ENCODE results near the gene C2. TPM values are rescaled to one million over a fixed set of nuclear protein-coding genes. Genes with fewer than 3 reads are reported as not detected.
A peak's percentile ranks its signal among the peaks of the same experiment; 100 is the strongest.

C2 gene
- total and polyA plus RNA-seq, 12 donors: 4.6 to 107 (median 36.2) TPM

- Histone ChIP-seq H3K27ac (peak within 1 kb of the TSS; percentile 58 to 94 (median 90)), H3K27me3 (no peaks in the 10 kb centered on the region), H3K9me3 (replicated peaks in 1 of 3) (no peaks in the 10 kb centered on the region), H3K4me3 (peak within 1 kb of the TSS in 1 of 4 donors; percentile 30), H3K36me3 (replicated peaks in 1 of 2) (no peaks in the 10 kb centered on the region), H3K4me1 (replicated peaks in 1 of 2) (peaks cover 12 to 15% of the 10 kb centered on the region in 2 donors)
- peak; percentile 81 to 95 (median 94) for DNase-seq
- peak in 1 of 2 donors; percentile 34 for TF ChIP-seq POLR2A (IDR thresholded peaks at IDR 0.05)
- no peak for TF ChIP-seq CTCF (IDR thresholded peaks at IDR 0.05)
- WGBS, 4 donors: 42 to 55% (median 53%) methylated on average over 9 to 11 of the region's 11 CpGs
- intact Hi-C loops (cut with DNase I): no loop called here
Measured at GRCh38 chr6:31945507-31946369, 18.2 kb downstream of the C2 start, which contains the start of gene CFB. CFB (plus strand) TSS chr6:31946095; CDS start chr6:31946222, 127 bp downstream.

- Histone ChIP-seq H3K27ac (peak overlapping the region in 4 of 5 donors; percentile 58 to 94 (median 88)), H3K4me1 (replicated peaks in 1 of 2) (peaks cover 12 to 15% of the 10 kb centered on the region in 2 donors), H3K4me3 (peak overlapping the region in 1 of 4 donors; percentile 30), H3K36me3 (replicated peaks in 1 of 2) (peaks cover 0 to 4% of the 10 kb centered on the region in 2 donors), H3K27me3 (no peaks in the 10 kb centered on the region), H3K9me3 (replicated peaks in 1 of 3) (no peaks in the 10 kb centered on the region)
- TF ChIP-seq CTCF (IDR thresholded peaks at IDR 0.05) (no peak), POLR2A (IDR thresholded peaks at IDR 0.05) (no peak)
- 78 to 88% (median 83%) methylated on average over 11 of the region's 11 CpGs for WGBS, 4 donors
- intact Hi-C loops (cut with DNase I): no loop called here
- no peak for DNase-seq
Measured at GRCh38 chr6:31946370-31946885, 18.9 kb downstream of the C2 start.

- H3K27ac ChIP-seq: peak overlapping the region in 1 of 5 donors; percentile 94
- intact Hi-C loops (cut with DNase I): no loop called here
- no peak for DNase-seq
- peaks cover 12 to 15% of the 10 kb centered on the region in 2 donors for H3K4me1 ChIP-seq (replicated peaks in 1 of 2)
- peaks cover 0 to 12% of the 10 kb centered on the region in 2 donors for H3K36me3 ChIP-seq (replicated peaks in 1 of 2)
- no peak overlapping the region for H3K4me3 ChIP-seq
- TF ChIP-seq CTCF (IDR thresholded peaks at IDR 0.05) (no peak), POLR2A (IDR thresholded peaks at IDR 0.05) (no peak)
- H3K27me3 ChIP-seq: no peaks in the 10 kb centered on the region
- WGBS, 4 donors: 75 to 86% (median 84%) methylated on average over 19 to 24 of the region's 24 CpGs
- H3K9me3 ChIP-seq (replicated peaks in 1 of 3): no peaks in the 10 kb centered on the region
Measured at GRCh38 chr6:31947070-31947675, 19.7 kb downstream of the C2 start.

GRCh38 chr6:31947864-31948263 is 20.3 kb downstream of the C2 start:
- DNase-seq: no peak
- intact Hi-C loops (cut with DNase I): no loop called here
- H3K27me3 ChIP-seq: no peaks in the 10 kb centered on the region
- H3K4me1 ChIP-seq (replicated peaks in 1 of 2): peaks cover 12 to 15% of the 10 kb centered on the region in 2 donors
- no peaks in the 10 kb centered on the region for H3K9me3 ChIP-seq (replicated peaks in 1 of 3)
- TF ChIP-seq CTCF (IDR thresholded peaks at IDR 0.05): no peak
- TF ChIP-seq POLR2A (IDR thresholded peaks at IDR 0.05): no peak
- peaks cover 0 to 19% of the 10 kb centered on the region in 2 donors for H3K36me3 ChIP-seq (replicated peaks in 1 of 2)
- WGBS, 4 donors: 76 to 87% (median 82%) methylated on average over 4 of the region's 4 CpGs
- no peak overlapping the region for H3K4me3 ChIP-seq
- H3K27ac ChIP-seq: no peak overlapping the region

Measured in adrenal gland (tissue), 12 donors.